SK-N-SH (cell line): ENCODE data around the gene GPR137B. TPM values are rescaled to one million over a fixed set of nuclear protein-coding genes. Genes with fewer than 3 reads are reported as not detected.

Source experiments
- CTCF ChIA-PET: fragments of 300-600, 350-600 bp; formaldehyde crosslinking; extraction: SDS; loops from one replicate; lab custom pipeline; 2021; lab: Yijun Ruan, JAX
- POLR2A ChIA-PET: fragments of 350-600 bp; sonication (Branson Sonifier 250); formaldehyde crosslinking; extraction: SDS; loops from one replicate; lab custom pipeline; 2020; ENCODE audit warnings: antibody characterized with exemption, inconsistent platforms; lab: Yijun Ruan, JAX
- DNase-seq: peaks from one replicate; pipeline ENCODE4 v3.0.0; 2012
- H2AFZ ChIP-seq: fragments of 200-600 bp; sonication (generic); 2 replicates; pipeline ENCODE4 v1.8.1; 2016; ENCODE audit warnings: antibody characterized with exemption, mild to moderate bottlenecking, low read depth
- H3F3A ChIP-seq: fragments of 200-600 bp; sonication (generic); replicated peaks from 2 replicates; pipeline ENCODE3; 2016; ENCODE audit warnings: antibody characterized with exemption, mild to moderate bottlenecking; ENCODE audit not compliant: insufficient read depth
- H3K27ac ChIP-seq, 2 experiments: fragments of 200-500 bp in 1 of 2; fragments of 200-600 bp in 1 of 2; sonication (Bioruptor generic) in 1 of 2; sonication (generic), shearing (Covaris generic) in 1 of 2; 2 replicates each; pipeline versions ENCODE4 v1.5.1 to v1.6.1; 2014 to 2016; ENCODE audit warnings: low read depth in 2 of 2, inconsistent platforms in 1 of 2, low read length in 1 of 2, mild to moderate bottlenecking in 1 of 2, mixed read lengths in 1 of 2
- H3K27me3 ChIP-seq: fragments of 200-600 bp; sonication (generic), shearing (Covaris generic); 2 replicates; pipeline ENCODE4 v1.6.1; 2016; ENCODE audit warnings: mixed run types; ENCODE audit not compliant: insufficient read depth
- H3K36me3 ChIP-seq, 2 experiments: fragments of 200-500 bp in 1 of 2; fragments of 200-600 bp in 1 of 2; sonication (Bioruptor generic) in 1 of 2; sonication (generic) in 1 of 2; replicated peaks in 1 of 2; 2 replicates each; pipeline versions ENCODE3 to v1.5.1; 2014 to 2016; ENCODE audit warnings: low read length in 1 of 2, mild to moderate bottlenecking in 1 of 2; ENCODE audit not compliant: insufficient read depth in 2 of 2, control insufficient read depth in 1 of 2
- H3K4me1 ChIP-seq, 2 experiments: fragments of 200-500 bp in 1 of 2; fragments of 200-600 bp in 1 of 2; sonication (Bioruptor generic) in 1 of 2; sonication (generic), shearing (Covaris generic) in 1 of 2; 2 replicates each; pipeline versions ENCODE4 v1.5.1 to v1.6.1; 2014 to 2016; ENCODE audit warnings: low read depth in 1 of 2, low read length in 1 of 2, mixed run types in 1 of 2; ENCODE audit not compliant: insufficient read depth in 2 of 2, control insufficient read depth in 1 of 2
- H3K4me2 ChIP-seq: fragments of 200-600 bp; sonication (generic), shearing (Covaris generic); 2 replicates; pipeline ENCODE4 v1.6.1; 2017; ENCODE audit warnings: mixed run types
- H3K4me3 ChIP-seq, 2 experiments: fragments of 200-500 bp in 1 of 2; fragments of 200-600 bp in 1 of 2; sonication (Bioruptor generic) in 1 of 2; sonication (generic), shearing (Covaris generic) in 1 of 2; 2 replicates each; pipeline versions ENCODE4 v1.5.1 to v1.8.1; 2014 to 2016; ENCODE audit warnings: low read depth in 2 of 2, inconsistent platforms in 1 of 2, low read length in 1 of 2, mild to moderate bottlenecking in 1 of 2, mixed read lengths in 1 of 2, moderate library complexity in 1 of 2
- H3K79me2 ChIP-seq: fragments of 200-600 bp; sonication (generic); 2 replicates; pipeline ENCODE4 v1.8.1; 2017; ENCODE audit warnings: mild to moderate bottlenecking; ENCODE audit not compliant: insufficient read depth
- H3K9ac ChIP-seq: fragments of 200-600 bp; sonication (generic); 2 replicates; pipeline ENCODE4 v1.6.1; 2017; ENCODE audit warnings: mixed run types
- H3K9me2 ChIP-seq: fragments of 200-600 bp; sonication (generic); 2 replicates; pipeline ENCODE4 v1.6.1; 2017; ENCODE audit warnings: mixed run types
- H3K9me3 ChIP-seq: fragments of 200-600 bp; sonication (generic); 2 replicates; pipeline ENCODE4 v1.6.1; 2017; ENCODE audit warnings: mixed run types, mild to moderate bottlenecking, moderate library complexity
- H4K20me1 ChIP-seq: fragments of 200-600 bp; sonication (generic); 2 replicates; pipeline ENCODE4 v1.6.1; 2017; ENCODE audit warnings: mild to moderate bottlenecking, mixed run types; ENCODE audit not compliant: insufficient read depth
- CHD2 ChIP-seq: fragments of 150-350 bp; IDR thresholded peaks from 2 replicates; pipeline ENCODE4 v1.6.1; 2018; ENCODE audit warnings: low read length; ENCODE audit not compliant: partially characterized antibody
- EP300 ChIP-seq, 2 experiments: IDR thresholded peaks; 2 replicates each; pipeline versions ENCODE4 v1.4.0 to v1.6.1; 2012; ENCODE audit warnings: borderline replicate concordance in 1 of 2, low read depth in 1 of 2, low read length in 1 of 2
- FOXJ3 ChIP-seq: sonication (generic); formaldehyde crosslinking; IDR thresholded peaks from 2 replicates; pipeline ENCODE4 v1.5.1; 2020; ENCODE audit warnings: mild to moderate bottlenecking, missing genetic modification reagents
- FOXM1 ChIP-seq: IDR thresholded peaks from 2 replicates; pipeline ENCODE4 v1.4.0; 2012; ENCODE audit warnings: low read depth, mild to moderate bottlenecking
- GABPA ChIP-seq: IDR thresholded peaks from 2 replicates; pipeline ENCODE4 v1.4.0; 2012; ENCODE audit warnings: low read depth, mild to moderate bottlenecking
- GATA2 ChIP-seq: sonication (generic); formaldehyde crosslinking; IDR thresholded peaks from 2 replicates; pipeline ENCODE4 v1.5.0; 2020; ENCODE audit warnings: mild to moderate bottlenecking, missing genetic modification reagents
- NRF1 ChIP-seq: IDR thresholded peaks from 2 replicates; pipeline ENCODE4 v1.6.1; 2012; ENCODE audit warnings: low read depth, mild to moderate bottlenecking, low read length
- POLR2AphosphoS5 ChIP-seq: IDR thresholded peaks from 2 replicates; pipeline ENCODE4 v1.6.1; 2012; ENCODE audit warnings: low read depth, low read length
- RCOR1 ChIP-seq: fragments of 150-350 bp; IDR thresholded peaks from 2 replicates; pipeline ENCODE4 v1.6.1; 2017; ENCODE audit warnings: antibody characterized with exemption, low read length
- RFX5 ChIP-seq: IDR thresholded peaks from 2 replicates; pipeline ENCODE4 v1.6.1; 2012; ENCODE audit warnings: mild to moderate bottlenecking, improper control_type of control experiment, low read length
- TAF1 ChIP-seq: IDR thresholded peaks from 2 replicates; pipeline ENCODE4 v1.6.1; 2012; ENCODE audit warnings: low read depth, mild to moderate bottlenecking, low read length, moderate library complexity, borderline replicate concordance
- TCF12 ChIP-seq: IDR thresholded peaks from 2 replicates; pipeline ENCODE4 v1.4.0; 2012
- YY1 ChIP-seq: IDR thresholded peaks from 2 replicates; pipeline ENCODE4 v1.4.0; 2012; ENCODE audit warnings: low read depth, mild to moderate bottlenecking
- WGBS: methylation state at CpG from one replicate; pipeline ENCODE4 v1.1.6; 2017; ENCODE audit warnings: low lambda C conversion rate; 5-methylcytosine and 5-hydroxymethylcytosine counted together
- polyA plus RNA-seq, 3 experiments: library from polyadenylated mRNA; depleted of rRNA; stranded (reverse); fragments of >200 nt; gene quantifications; 2 replicates each; pipeline ENCODE4 v1.2.3, GENCODE V29; 2012
- TF ChIP-seq, protein P1 (sequence below): IDR thresholded peaks from 2 replicates; pipeline ENCODE4 v1.4.0; 2012; ENCODE audit warnings: low read depth

The GPR137B gene
- polyA plus RNA-seq, 1 of the 3 experiments (the other 2 are of a cell fraction), result 7.0 TPM

- no peaks in the 10 kb centered on the region for H4K20me1 ChIP-seq
- H2AFZ ChIP-seq, result no peak overlapping the region
- H3K4me3 ChIP-seq, result no peak overlapping the region
- H3K27me3 ChIP-seq, result no peaks in the 10 kb centered on the region
- H3K79me2 ChIP-seq, result no peaks in the 10 kb centered on the region
- TF ChIP-seq CHD2, result no peak
- H3K27ac ChIP-seq, result no peak overlapping the region
- WGBS, result 56% methylated on average over 6 of the region's 6 CpGs
- H3K4me1 ChIP-seq, result peaks cover 0 to 2% of the 10 kb centered on the region in 2 experiments; a peak in 1 of 4 replicates
- H3F3A ChIP-seq, result no peaks in the 10 kb centered on the region
- no peaks in the 10 kb centered on the region for H3K9me2 ChIP-seq
- no peak overlapping the region for H3K4me2 ChIP-seq
- ChIA-PET POLR2A (no interaction called here), CTCF (no interaction called here)
- H3K9ac ChIP-seq, result no peak overlapping the region
- H3K36me3 ChIP-seq, result no peaks in the 10 kb centered on the region
- H3K9me3 ChIP-seq, result no peaks in the 10 kb centered on the region
- no peak for DNase-seq
These were observed 18.8 kb upstream of the GPR137B start for GRCh38 chr1:236123563-236123962.

GRCh38 chr1:236124965-236125364, 17.4 kb upstream of the GPR137B start:
- no peaks in the 10 kb centered on the region for H3K9me3 ChIP-seq
- WGBS, result 48% methylated on average over 2 of the region's 2 CpGs
- H3K9ac ChIP-seq, result no peak overlapping the region
- peaks cover 0 to 6% of the 10 kb centered on the region in 2 experiments; a peak in 1 of 4 replicates for H3K4me1 ChIP-seq
- POLR2A ChIA-PET, result no interaction called here
- TF ChIP-seq GATA2 (CRISPR knock-in tag), result no peak
- TF ChIP-seq, all 33 proteins: peak for 0
- no peak for DNase-seq
- no peaks in the 10 kb centered on the region for H3K27me3 ChIP-seq
- H2AFZ ChIP-seq, result no peak overlapping the region
- H3F3A ChIP-seq, result no peaks in the 10 kb centered on the region
- H3K79me2 ChIP-seq, result no peaks in the 10 kb centered on the region
- no peak overlapping the region for H3K27ac ChIP-seq
- no peaks in the 10 kb centered on the region for H3K36me3 ChIP-seq
- H3K4me2 ChIP-seq, result no peak overlapping the region
- CTCF ChIA-PET, result interaction anchor here (1.4 kb wide), 1 partner anchor 21 kb away, joined by 4 read pairs; no protein-coding TSS in a partner anchor
- H4K20me1 ChIP-seq, result no peaks in the 10 kb centered on the region
- H3K4me3 ChIP-seq, result no peak overlapping the region
- no peaks in the 10 kb centered on the region for H3K9me2 ChIP-seq

GRCh38 chr1:236127045-236127444, 15.3 kb upstream of the GPR137B start:
- DNase-seq, result no peak
- H3K9me2 ChIP-seq, result no peaks in the 10 kb centered on the region
- 62% methylated on average over 8 of the region's 8 CpGs for WGBS
- no peak overlapping the region for H3K27ac ChIP-seq
- TF ChIP-seq EP300 (IDR thresholded peaks at IDR 0.05; ENCODE audit: borderline replicate concordance in 1 of 2, low read depth in 1 of 2, low read length in 1 of 2) (no peak), GATA2 (CRISPR knock-in tag) (no peak), GABPA (no peak), RCOR1 (no peak), RFX5 (no peak), YY1 (no peak), FOXJ3 (CRISPR knock-in tag) (no peak), POLR2AphosphoS5 (no peak), CHD2 (no peak), NRF1 (no peak), TAF1 (no peak), TCF12 (no peak), FOXM1 (no peak)
- TF ChIP-seq, protein P1, sequence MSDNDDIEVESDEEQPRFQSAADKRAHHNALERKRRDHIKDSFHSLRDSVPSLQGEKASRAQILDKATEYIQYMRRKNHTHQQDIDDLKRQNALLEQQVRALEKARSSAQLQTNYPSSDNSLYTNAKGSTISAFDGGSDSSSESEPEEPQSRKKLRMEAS, result no peak
- H3F3A ChIP-seq, result no peaks in the 10 kb centered on the region
- H3K9me3 ChIP-seq, result no peaks in the 10 kb centered on the region
- H3K27me3 ChIP-seq, result no peaks in the 10 kb centered on the region
- no peaks in the 10 kb centered on the region for H3K36me3 ChIP-seq
- H4K20me1 ChIP-seq, result no peaks in the 10 kb centered on the region
- CTCF ChIA-PET, result interaction anchor here (0.8 to 1.1 kb wide), 2 partner anchors 23 to 24 kb away, joined by 3 read pairs; no protein-coding TSS in a partner anchor
- POLR2A ChIA-PET, result no interaction called here
- peaks cover 0 to 6% of the 10 kb centered on the region in 2 experiments; a peak in 1 of 4 replicates for H3K4me1 ChIP-seq
- H3K4me3 ChIP-seq, result no peak overlapping the region
- H3K9ac ChIP-seq, result no peak overlapping the region
- no peak overlapping the region for H3K4me2 ChIP-seq
- no peak overlapping the region for H2AFZ ChIP-seq
- H3K79me2 ChIP-seq, result no peaks in the 10 kb centered on the region
